CD4-positive, alpha-beta T cell treated with Interleukin-6 at 100 ng/mL for 8 hours (primary cell): Measurements from ENCODE around the gene CNDP1.

Experiments used
- DNase-seq: peaks from one replicate; pipeline ENCODE4 v3.0.0-alpha.2; 2020; ENCODE audit warnings: mixed read lengths, low spot score

Gene CNDP1

GRCh38 chr18:74507097-74507881, 27.0 kb upstream of the CNDP1 start:
- no peak for DNase-seq

- no peak for DNase-seq
Measured at GRCh38 chr18:74507927-74508326, 26.4 kb upstream of the CNDP1 start.

DNA sequence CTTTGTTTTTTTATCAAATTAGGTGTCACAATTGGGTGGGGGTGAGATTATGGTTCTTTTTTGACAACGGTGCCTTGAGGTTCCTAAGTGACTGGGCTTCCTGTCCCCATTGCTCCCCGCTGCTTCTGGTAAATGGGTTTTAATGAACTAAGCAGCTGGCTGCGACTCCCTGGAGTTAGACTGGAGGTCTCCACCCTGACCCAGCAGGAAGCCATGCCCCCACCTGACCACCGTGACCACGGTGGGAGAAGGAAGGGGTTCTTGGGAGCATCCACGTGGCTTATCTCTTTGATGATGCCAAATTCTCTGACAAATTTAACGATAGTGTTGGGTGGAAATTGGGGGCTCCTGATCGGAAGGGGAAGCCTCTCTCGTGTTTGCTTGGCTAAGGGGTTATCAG, 25.9 kb upstream of the CNDP1 start:
- no peak for DNase-seq

- no peak for DNase-seq
Measured at GRCh38 chr18:74508821-74509225, 25.5 kb upstream of the CNDP1 start.

GRCh38 chr18:74509856-74510769, 24.2 kb upstream of the CNDP1 start:
- no peak for DNase-seq

DNA sequence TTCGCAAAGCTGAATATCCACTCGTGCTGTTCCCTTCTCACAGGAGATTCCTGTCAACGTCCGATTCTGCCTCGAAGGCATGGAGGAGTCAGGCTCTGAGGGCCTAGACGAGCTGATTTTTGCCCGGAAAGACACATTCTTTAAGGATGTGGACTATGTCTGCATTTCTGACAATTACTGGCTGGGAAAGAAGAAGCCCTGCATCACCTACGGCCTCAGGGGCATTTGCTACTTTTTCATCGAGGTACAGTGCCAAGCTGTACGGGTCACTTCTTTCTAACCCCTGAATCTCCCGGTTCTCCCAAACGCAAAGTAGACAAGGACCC, 23.6 kb upstream of the CNDP1 start:
- DNase-seq, result no peak

DNA sequence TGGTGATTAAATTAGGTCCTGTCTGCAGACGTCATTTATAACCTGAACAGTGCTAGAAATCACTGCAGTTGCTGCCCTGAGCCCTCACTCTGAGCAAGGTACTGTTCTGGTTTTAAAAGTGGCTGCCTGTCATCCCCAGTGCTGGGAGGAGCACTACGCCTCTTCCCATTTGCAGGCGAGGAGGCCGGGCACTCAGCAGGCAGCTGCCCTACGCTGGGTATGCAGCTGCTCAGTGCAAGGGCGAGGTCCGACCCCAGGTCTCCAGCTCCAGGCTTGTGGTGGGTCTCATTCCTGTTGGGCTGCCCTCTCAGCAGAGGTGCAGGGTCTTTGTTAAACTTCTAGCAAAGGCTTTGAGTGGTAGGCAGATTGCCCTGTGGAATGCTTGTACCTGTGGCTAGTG, 22.5 kb upstream of the CNDP1 start:
- no peak for DNase-seq

DNA sequence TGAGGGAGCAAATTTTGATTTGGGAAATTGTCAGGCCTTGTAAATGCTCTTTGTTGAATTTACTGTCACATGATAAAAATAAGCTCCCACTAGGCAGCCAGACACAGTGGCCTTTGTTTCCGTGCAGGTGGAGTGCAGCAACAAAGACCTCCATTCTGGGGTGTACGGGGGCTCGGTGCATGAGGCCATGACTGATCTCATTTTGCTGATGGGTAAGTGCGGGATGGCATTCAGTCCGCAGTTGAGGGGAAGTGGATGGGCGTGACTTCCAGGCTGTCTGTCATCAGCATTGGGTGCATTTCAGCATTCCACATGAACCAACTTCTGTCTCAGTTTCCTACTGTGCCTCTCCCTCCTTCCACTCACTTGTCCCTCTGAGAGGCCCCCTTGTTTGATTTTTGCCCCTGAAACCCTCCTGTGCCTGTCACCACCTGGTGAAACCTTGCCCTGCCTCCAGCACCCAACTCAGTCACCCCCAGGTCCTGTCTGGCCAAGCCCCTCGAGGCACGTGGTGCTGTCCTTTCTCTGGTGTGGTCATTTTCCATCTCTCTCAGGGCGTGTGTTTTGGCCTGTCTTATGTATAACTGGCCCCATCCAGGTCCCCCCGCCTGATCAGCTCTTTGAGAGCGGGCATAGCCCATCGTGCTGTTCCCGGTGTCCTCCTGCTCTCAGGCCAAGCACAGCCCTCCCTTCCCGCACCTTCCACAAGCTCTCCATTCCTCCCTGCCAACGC, 21.8 kb upstream of the CNDP1 start:
- no peak for DNase-seq

DNA sequence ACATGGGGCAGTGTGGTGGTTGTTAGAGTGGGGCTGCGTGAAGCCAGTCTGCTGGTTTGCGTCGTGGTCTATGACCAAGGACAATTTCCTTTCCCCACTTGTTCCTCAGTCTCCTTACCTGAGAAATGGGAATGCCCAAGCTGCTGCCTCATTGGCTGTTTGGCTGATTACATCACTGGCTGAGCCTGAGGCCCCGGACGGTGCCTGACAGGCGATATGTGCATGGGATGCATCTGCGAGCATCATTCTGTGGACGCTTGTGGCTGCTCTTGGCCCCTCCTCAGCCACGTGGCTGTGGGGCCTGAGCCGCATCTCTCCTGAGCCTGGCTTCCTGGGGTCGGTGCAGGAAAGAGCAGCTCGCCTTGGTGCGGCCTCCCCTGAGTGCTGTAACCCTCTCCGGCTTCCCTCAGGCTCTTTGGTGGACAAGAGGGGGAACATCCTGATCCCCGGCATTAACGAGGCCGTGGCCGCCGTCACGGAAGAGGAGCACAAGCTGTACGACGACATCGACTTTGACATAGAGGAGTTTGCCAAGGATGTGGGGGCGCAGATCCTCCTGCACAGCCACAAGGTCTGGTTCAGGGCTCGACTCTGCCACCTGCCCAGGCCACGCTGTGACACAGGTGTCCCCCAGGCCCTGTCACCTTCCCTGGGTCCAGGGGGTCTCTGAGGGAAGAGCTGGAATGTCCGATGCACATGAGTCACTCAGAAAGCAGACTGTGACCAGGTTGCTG, 21.0 kb upstream of the CNDP1 start:
- no peak for DNase-seq

DNA sequence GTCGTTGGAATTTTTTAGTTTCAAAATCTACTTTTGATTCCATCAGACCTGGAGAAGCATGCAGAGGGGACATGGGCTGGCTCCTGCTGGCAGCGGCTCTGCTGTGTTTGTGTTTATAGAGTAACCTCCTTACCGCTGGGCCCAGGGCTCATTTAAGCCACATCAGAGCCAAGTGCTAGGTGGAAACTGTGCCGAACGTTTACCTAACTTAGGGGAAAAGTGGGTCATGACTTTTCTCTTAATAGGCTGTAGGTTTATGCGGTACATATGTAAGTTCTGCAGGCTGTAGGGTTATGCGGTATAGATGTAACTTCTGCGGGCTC, 20.5 kb upstream of the CNDP1 start:
- DNase-seq, result no peak

DNA sequence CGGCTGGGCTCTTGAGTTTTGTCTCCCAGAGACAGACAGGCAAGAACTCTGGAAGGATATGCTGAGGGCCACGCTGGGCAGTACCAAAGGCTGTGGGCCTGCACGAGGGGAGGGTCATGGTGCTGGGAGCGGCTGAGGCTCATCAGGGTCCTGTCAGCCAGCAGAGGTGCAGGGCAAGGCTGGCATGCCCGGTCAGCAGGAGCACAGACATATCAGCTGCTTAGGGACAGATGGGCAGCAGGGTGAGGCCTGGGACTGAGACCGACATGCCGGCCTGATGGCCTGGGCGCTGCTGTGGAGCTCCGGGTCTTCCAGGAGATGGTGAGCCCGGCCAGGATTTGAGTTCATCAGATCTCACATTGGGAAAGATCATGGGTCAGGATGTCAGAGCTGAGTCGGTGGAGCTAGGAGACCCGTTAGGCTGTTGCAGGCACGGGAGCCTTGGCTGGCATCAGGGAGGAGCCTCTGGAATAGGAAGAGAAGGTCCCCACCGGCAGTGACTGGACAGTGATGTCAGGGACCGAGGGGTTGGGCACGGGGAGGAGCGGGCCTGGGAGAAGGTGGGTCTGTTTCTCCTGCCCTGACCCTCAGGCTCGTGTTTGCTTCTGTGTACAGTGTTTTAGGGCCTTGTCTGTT, 19.3 kb upstream of the CNDP1 start:
- DNase-seq, result no peak

DNA sequence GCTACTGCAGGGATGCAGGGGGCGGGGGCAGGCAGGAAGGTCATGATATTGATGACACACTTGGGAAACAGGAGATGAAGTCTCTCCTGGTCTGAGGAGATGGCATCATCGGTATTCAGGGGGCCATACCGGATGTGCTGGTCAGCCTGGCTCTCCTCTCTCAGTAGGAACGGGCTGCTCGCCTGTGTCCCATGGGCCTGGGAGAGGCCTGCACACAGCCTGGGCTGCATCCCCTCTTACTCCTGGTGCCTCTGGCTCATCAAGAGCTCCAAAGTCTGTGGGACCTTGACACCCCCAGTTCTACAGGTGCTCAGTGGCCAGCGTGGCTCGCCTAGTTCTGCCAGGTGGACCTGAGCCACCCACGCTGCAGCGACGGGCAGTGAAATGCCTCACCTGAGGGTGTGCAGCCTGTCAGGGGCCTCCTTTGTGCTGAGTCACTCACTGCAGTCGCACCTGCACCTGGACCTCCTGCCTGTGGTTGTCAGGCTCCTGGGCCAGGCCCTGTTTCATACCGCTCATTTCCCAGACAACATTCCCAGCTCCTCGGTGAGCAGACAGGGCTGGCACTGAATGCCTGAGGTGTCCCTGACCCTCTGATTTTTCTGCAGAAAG, 18.6 kb upstream of the CNDP1 start:
- no peak for DNase-seq

DNA sequence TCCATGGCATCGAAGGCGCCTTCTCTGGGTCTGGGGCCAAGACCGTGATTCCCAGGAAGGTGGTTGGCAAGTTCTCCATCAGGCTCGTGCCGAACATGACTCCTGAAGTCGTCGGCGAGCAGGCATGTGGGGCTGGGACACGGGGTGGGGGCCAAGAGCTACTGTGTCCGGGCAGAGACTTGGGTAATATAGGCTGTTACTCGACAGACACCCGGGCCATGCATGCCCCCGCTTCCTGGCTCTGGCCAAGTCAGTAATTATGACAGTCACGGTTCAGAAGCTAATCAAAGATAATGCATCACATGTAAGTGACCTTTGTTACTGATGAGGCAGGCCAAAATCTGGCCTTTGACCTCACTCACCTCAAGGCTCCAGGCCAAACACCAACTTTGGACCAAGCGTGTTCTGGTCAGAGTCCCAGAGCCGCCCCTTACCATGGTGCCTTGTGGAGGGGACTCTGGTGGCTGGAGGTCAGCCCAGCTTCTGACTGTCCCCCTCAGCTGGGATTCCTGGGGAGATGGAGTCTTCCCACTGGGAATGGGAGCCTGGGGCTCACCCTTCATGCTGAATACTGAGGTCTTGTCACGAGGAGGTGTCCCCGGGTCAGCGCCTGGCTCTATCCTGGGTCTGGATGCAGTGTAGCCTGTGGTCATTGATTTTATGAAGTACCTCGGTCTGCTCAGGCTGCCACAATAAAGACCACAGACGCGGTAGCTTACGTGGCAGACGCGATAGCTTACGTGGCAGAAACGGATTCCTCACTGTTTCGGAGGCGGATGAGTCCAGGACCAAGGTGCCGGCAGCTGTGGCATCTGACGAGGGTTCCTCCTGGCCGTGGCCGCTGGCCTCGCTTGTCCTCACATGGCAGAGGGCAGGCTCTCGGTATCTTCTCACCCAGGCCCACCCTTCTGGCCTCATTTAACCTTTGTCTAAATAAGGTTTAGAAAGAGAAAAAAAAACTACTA, 17.7 kb upstream of the CNDP1 start:
- DNase-seq, result no peak

- no peak for DNase-seq
Measured at GRCh38 chr18:74517236-74517630, 17.1 kb upstream of the CNDP1 start.

- no peak for DNase-seq
Measured at GRCh38 chr18:74518456-74519295, 15.6 kb upstream of the CNDP1 start.

DNA sequence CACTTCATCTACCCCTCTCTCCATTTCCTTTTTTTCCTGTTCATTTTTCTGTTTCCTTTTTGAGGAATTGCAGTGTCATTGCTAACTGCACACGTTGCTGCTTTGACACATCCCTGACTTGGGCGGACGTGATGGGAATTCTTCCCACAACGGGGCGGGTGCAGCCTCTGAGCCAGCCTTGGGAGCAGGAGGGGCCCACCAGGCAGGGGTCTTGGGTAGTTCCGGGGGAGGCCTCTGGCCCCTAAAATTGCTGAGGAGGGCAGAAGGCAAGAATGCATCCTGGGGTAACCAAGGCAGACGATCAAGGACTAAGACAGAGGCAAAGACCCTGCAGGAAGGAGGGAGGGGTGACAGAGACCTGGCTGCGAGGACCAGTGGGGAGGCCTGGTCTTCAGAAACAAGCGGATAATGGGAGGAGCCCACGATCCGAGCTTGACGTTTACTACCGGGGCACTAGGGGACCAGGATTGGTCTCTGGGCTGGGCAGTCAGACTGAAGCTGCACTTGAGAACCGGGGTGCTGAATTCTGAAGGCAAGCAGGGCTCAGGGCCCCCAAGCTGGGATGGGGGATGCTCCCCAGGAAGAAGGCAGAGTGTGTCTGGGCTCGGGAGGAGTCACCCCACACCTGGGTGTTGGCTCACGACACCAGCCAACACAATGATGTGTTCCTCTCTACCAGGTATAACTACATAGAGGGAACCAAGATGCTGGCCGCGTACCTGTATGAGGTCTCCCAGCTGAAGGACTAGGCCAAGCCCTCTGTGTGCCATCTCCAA, 14.8 kb upstream of the CNDP1 start:
- no peak for DNase-seq

- DNase-seq, result no peak
Measured at GRCh38 chr18:74520096-74520833, 14.0 kb upstream of the CNDP1 start.
